BLaER1 (cell line): ENCODE measurements around the gene ARHGEF12.

ENCODE experiments used
- H3K27ac ChIP-seq: shearing (Covaris generic); formaldehyde crosslinking; 2 replicates; pipeline ENCODE4 v1.8.1; 2022
- H3K27me3 ChIP-seq: shearing (Covaris generic); formaldehyde crosslinking; 2 replicates; pipeline ENCODE4 v1.8.1; 2022
- H3K36me3 ChIP-seq: shearing (Covaris generic); formaldehyde crosslinking; 2 replicates; pipeline ENCODE4 v1.8.1; 2022
- H3K4me1 ChIP-seq: shearing (Covaris generic); formaldehyde crosslinking; 2 replicates; pipeline ENCODE4 v1.8.1; 2022
- H3K4me2 ChIP-seq: shearing (Covaris generic); formaldehyde crosslinking; 2 replicates; pipeline ENCODE4 v1.8.1; 2022
- H3K4me3 ChIP-seq: shearing (Covaris generic); formaldehyde crosslinking; 2 replicates; pipeline ENCODE4 v1.8.1; 2022
- H3K9ac ChIP-seq: shearing (Covaris generic); formaldehyde crosslinking; 2 replicates; pipeline ENCODE4 v1.8.1; 2022
- H3K9me3 ChIP-seq: shearing (Covaris generic); formaldehyde crosslinking; 2 replicates; pipeline ENCODE4 v1.8.1; 2022
- H4K20me1 ChIP-seq: shearing (Covaris generic); formaldehyde crosslinking; 2 replicates; pipeline ENCODE4 v1.8.1; 2022
- Cebpa-rat ChIP-seq: shearing (Covaris generic); IDR thresholded peaks from 2 replicates; pipeline ENCODE4 v1.8.1; 2022

ARHGEF12 gene

DNA sequence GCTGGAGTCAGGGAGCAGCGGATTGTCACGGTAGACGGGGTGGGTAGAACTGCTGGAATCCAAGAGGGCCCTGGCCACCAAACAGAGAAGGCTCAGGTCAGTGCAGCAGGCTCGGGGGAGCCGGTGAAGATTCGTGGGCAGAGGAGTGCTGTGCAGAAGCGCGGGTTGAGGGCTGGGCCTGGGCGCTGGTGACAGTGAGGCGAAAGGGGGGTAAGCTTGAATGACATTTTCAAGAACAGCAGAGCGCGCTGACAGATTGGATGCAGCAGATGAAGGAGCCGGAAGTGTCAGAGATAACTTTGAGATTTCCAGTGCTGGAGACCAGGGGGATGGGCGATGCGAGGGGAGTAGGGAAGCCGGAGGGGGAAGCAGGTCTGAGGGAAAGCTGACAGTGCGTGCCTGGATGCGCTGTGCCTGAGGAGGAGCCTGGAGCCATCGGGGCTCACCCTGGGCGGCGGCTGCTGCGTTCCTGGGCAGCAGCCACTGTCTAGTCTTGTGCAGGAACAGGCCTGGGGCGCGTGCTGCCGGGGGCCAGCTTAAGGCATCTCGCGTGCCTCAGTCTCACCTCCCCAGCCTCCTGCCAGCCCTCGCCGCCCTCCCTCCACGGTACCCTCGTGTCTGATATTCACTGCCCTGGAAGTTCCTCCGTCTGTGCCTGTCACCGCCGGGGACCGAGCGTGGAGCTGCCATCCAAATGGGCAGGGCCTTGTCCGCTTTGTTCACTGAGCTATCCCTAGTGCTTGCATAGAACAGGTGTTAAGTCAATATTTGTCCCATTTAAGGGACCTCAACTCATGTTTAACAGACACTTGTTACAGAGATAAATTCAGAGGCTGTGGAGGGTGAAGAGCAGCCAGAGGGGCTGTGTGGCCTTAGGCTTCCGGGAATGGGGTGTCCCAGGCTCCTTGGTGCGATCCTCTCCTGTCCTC is 180.5 kb downstream of the ARHGEF12 start:
- H3K9ac ChIP-seq = no peak overlapping the region
- no peak overlapping the region for H3K27ac ChIP-seq
- no peaks in the 10 kb centered on the region for H3K9me3 ChIP-seq
- H3K36me3 ChIP-seq = no peaks in the 10 kb centered on the region
- H3K4me1 ChIP-seq = 0 out of 2 replicates have a peak, but pooled peaks cover under 1% of the 10 kb centered on the region
- no peak overlapping the region for H3K4me3 ChIP-seq
- no peak overlapping the region for H3K4me2 ChIP-seq
- H4K20me1 ChIP-seq = no peaks in the 10 kb centered on the region
- no peak for TF ChIP-seq Cebpa-rat
- H3K27me3 ChIP-seq = peaks cover 29% of the 10 kb centered on the region

DNA sequence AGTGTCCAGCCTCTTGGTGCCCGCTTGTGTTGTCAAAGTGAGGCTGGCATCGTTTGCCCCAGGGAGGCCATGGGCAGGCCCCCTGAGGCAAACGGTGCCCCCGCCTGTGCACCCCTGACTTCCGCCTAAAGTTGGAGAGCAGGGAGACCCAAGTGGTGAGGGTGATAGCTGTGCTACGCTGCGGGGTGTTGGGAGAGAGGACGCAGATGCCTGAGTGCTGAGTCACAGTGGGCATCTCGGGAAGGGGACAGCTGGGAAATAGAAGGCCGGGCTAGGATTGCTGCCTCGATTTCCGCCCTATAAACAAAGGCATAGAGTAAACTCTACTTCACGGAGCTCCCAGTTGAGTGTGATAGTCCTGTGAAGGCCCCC is 181.2 kb downstream of the ARHGEF12 start:
- no peak overlapping the region for H3K9ac ChIP-seq
- no peak overlapping the region for H3K27ac ChIP-seq
- H3K9me3 ChIP-seq = no peaks in the 10 kb centered on the region
- H4K20me1 ChIP-seq = no peaks in the 10 kb centered on the region
- peaks cover 23% of the 10 kb centered on the region for H3K27me3 ChIP-seq
- no peak for TF ChIP-seq Cebpa-rat
- H3K36me3 ChIP-seq = no peaks in the 10 kb centered on the region
- H3K4me3 ChIP-seq = no peak overlapping the region
- peaks cover 7% of the 10 kb centered on the region for H3K4me1 ChIP-seq
- H3K4me2 ChIP-seq = no peak overlapping the region

DNA sequence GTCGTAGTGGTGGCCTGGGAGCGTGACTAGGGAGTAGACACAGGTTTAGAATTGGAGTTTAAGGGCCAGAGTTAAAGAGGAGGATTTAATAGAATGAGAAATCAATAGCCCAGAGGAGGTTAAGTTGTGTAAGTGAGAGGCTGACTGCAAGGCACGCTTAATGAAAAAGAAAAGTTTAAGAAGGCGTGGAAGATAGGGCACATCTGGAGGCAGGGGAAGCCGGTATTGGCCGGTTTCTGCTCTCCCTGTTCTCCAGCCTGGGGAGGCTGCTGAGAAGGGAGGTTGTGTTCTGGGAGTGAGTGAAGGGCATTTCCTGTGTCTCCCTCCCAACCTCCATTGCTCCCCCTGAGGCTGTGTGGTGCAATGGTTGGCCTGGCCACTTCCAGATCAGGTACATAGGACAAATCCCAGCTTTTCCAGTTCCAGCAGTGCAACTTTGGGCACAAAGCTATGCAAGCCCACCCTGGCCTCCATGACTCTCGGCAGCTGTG is 181.6 kb downstream of the ARHGEF12 start:
- no peaks in the 10 kb centered on the region for H4K20me1 ChIP-seq
- H3K27me3 ChIP-seq = peaks cover 19% of the 10 kb centered on the region
- H3K4me3 ChIP-seq = no peak overlapping the region
- no peaks in the 10 kb centered on the region for H3K36me3 ChIP-seq
- no peak for TF ChIP-seq Cebpa-rat
- H3K27ac ChIP-seq = no peak overlapping the region
- H3K9ac ChIP-seq = no peak overlapping the region
- H3K4me2 ChIP-seq = no peak overlapping the region
- H3K9me3 ChIP-seq = no peaks in the 10 kb centered on the region
- peaks cover 12% of the 10 kb centered on the region for H3K4me1 ChIP-seq

DNA sequence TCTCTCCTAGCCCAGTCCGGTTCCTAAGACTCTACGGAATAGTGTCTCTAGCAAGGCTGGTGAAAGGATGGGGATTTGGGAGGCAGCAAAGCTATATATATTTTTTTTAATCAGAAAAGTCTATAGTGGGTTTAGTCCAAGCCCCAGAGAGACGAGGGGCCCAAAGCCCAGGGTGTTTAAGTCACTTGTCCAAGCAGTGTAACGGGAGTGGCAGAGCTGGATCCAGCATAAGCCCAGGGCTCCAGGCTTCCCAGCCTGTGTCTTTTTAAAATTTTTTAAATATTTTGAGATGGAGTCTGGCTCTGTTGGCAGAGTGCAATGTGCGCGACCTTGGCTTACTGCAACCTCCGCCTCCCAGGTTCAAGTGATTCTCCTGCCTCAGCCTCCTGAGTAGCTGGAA is 182.1 kb downstream of the ARHGEF12 start:
- H3K4me3 ChIP-seq = no peak overlapping the region
- H3K27ac ChIP-seq = no peak overlapping the region
- no peaks in the 10 kb centered on the region for H3K9me3 ChIP-seq
- H3K27me3 ChIP-seq = peaks cover 14% of the 10 kb centered on the region
- no peaks in the 10 kb centered on the region for H3K36me3 ChIP-seq
- TF ChIP-seq Cebpa-rat = no peak
- H3K9ac ChIP-seq = no peak overlapping the region
- H3K4me2 ChIP-seq = no peak overlapping the region
- no peaks in the 10 kb centered on the region for H4K20me1 ChIP-seq
- peaks cover 17% of the 10 kb centered on the region for H3K4me1 ChIP-seq

DNA sequence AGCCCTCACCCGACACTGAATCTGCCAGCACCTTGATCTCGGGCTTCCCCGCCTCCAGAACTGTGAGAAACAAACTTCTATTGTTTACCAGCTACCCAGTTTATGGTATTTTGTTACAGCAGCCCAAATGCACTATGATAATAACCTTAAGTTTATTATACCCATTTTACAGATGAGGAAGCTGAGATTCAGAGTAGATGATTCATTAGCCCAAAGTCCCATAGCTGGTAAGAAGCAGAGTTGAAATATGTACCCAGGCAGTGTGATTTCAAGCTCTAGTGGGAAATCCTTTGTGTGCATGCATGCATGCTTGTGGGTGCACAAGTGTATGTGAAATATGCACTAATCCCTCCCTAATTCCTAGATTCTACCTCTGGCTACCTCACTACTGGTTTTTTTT is 183.3 kb downstream of the ARHGEF12 start:
- H3K4me2 ChIP-seq = no peak overlapping the region
- H4K20me1 ChIP-seq = no peaks in the 10 kb centered on the region
- H3K4me1 ChIP-seq = peaks cover 28% of the 10 kb centered on the region
- H3K4me3 ChIP-seq = no peak overlapping the region
- no peak overlapping the region for H3K27ac ChIP-seq
- H3K36me3 ChIP-seq = no peaks in the 10 kb centered on the region
- no peak overlapping the region for H3K9ac ChIP-seq
- peaks cover 3% of the 10 kb centered on the region; the same call in 1 of the 2 replicates for H3K27me3 ChIP-seq
- H3K9me3 ChIP-seq = no peaks in the 10 kb centered on the region
- no peak for TF ChIP-seq Cebpa-rat

DNA sequence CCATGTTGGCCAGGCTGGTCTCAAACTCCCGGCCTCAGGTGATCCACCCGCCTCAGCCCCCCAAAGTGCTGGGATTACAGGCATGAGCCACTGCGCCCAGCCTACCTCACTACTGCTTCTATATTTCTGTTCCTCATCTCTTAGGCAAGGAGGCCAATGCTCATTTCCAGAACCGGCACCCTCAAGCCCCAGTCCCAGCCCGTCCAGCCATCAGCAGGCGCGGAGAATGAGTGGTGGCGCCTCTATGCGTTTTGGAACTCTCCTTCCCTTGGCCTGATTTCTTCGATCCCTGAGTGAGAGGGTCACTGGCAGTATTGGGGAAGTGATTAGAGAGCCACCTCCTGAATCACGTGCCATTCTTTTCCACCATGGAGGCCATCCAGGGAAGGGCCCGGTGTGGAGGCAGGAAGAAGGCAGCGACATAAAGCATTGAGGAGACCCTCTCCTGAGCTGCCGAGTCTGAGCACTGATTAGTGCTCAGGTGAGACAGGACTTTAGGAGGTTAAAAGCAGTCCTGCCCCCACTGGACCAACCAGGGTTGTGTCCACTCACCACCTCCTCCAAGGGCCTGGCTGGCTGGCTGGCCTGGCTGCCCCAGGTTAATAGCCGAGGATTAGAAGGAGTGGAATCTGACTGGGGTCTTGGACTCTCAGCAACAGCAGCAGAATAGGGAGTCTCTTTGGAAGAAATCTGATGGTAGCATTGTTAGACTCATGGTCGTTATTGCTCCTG is 184.0 kb downstream of the ARHGEF12 start:
- TF ChIP-seq Cebpa-rat = no peak
- Histone ChIP-seq H3K9ac (no peak overlapping the region), H3K27ac (no peak overlapping the region), H3K9me3 (no peaks in the 10 kb centered on the region), H3K27me3 (no peaks in the 10 kb centered on the region), H3K4me2 (no peak overlapping the region), H4K20me1 (no peaks in the 10 kb centered on the region), H3K4me1 (peaks cover 28% of the 10 kb centered on the region), H3K36me3 (no peaks in the 10 kb centered on the region), H3K4me3 (no peak overlapping the region)

DNA sequence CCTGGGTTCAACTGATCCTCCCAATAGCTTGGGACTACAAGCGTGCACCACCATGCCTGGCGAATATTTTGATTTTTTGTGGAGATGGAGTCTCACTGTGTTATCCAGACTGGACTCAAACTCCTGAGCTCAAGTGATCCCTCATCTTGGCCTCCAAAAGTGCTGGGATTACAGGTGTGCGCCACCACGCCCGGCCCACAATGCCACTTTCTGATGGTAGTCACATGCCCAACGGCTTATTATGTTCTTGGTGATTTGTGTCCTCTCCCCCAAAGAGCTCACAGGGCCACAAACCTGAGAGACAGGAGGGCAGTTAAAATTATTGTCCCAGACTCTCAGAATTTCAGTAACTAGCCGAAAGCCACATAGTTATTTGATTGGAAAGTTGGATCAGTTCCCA is 185.0 kb downstream of the ARHGEF12 start:
- Histone ChIP-seq H3K9ac (no peak overlapping the region), H3K9me3 (no peaks in the 10 kb centered on the region), H3K27me3 (no peaks in the 10 kb centered on the region), H3K4me3 (no peak overlapping the region), H3K4me2 (no peak overlapping the region), H4K20me1 (no peaks in the 10 kb centered on the region), H3K36me3 (no peaks in the 10 kb centered on the region), H3K4me1 (peaks cover 28% of the 10 kb centered on the region), H3K27ac (no peak overlapping the region)
- no peak for TF ChIP-seq Cebpa-rat

DNA sequence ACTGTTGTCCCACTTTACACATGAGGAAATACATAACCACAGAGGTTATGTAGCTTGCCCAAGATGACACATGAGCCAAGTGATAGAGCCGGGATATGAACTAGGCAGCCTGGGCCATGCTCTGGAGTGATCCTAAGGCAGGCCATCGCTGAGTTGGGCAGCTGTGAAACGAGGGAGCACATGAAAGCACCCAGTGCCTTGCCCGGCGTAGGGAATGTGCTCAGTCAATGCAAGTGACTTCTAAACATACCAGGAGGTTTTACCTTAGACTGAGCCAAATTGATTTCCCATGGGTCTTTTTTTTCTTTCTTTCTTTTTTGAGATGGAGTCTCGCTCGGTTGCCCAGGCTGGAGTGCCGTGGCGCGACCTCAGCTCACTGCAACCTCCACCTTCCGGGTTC is 185.8 kb downstream of the ARHGEF12 start:
- Histone ChIP-seq H4K20me1 (no peaks in the 10 kb centered on the region), H3K27me3 (no peaks in the 10 kb centered on the region), H3K4me1 (peaks cover 28% of the 10 kb centered on the region), H3K4me2 (peak overlapping the region; percentile 72), H3K9me3 (no peaks in the 10 kb centered on the region), H3K9ac (no peak overlapping the region), H3K4me3 (no peak overlapping the region), H3K27ac (no peak overlapping the region; the same call in 1 of the 2 replicates), H3K36me3 (no peaks in the 10 kb centered on the region)
- TF ChIP-seq Cebpa-rat = no peak

DNA sequence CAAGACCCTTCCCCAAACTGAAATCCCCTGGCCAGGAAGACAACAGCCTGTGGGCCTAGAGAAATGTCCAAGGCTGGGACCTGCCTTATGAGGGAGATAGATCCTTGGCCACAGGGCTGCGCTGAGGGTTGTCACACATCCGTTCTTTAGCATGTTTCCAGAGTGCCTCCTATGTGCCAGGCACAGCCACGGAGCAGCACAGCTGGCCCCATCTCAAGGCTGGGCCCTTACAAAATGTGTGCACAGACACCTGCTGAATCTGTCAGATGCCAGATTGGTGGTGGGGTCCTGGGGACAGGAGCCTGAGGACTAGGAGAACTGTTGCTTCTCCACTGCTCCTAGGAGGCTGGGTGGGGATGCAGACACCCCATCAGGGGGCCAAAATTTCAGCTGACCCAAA is 186.5 kb downstream of the ARHGEF12 start:
- no peak overlapping the region for H3K9ac ChIP-seq
- peaks cover 28% of the 10 kb centered on the region for H3K4me1 ChIP-seq
- no peaks in the 10 kb centered on the region for H3K36me3 ChIP-seq
- no peaks in the 10 kb centered on the region for H4K20me1 ChIP-seq
- TF ChIP-seq Cebpa-rat = no peak
- H3K4me3 ChIP-seq = no peak overlapping the region
- H3K4me2 ChIP-seq = peak overlapping the region; percentile 72
- no peaks in the 10 kb centered on the region for H3K9me3 ChIP-seq
- no peaks in the 10 kb centered on the region for H3K27me3 ChIP-seq
- H3K27ac ChIP-seq = peak overlapping the region; percentile 18; the same call in 1 of the 2 replicates

DNA sequence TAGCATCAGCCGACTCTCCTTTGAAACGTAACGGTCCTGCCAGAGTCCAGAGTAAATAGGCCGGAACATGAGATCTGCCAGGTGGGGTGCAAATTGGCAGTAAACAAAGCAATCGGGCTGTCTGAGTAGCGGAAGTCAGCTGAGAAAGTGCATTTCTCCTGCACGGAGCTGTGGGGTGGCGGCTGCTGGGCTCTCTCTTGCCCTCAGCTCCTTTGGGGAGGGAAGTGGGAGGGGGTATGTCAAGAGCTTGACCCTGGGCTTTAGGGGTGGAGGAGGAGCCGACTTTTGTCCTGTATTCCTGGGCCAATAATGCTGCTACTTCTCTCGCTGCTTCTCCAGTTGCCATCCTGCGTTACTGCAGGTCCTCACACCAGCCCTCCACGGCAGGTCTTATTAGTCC is 187.0 kb downstream of the ARHGEF12 start:
- Histone ChIP-seq H4K20me1 (no peaks in the 10 kb centered on the region), H3K27ac (peak overlapping the region; percentile 18; the same call in 1 of the 2 replicates), H3K9me3 (no peaks in the 10 kb centered on the region), H3K36me3 (no peaks in the 10 kb centered on the region), H3K4me1 (peaks cover 28% of the 10 kb centered on the region), H3K27me3 (no peaks in the 10 kb centered on the region), H3K9ac (no peak overlapping the region), H3K4me3 (no peak overlapping the region), H3K4me2 (peak overlapping the region; percentile 72)
- TF ChIP-seq Cebpa-rat = no peak
